IMR-90 (cell line): ENCODE measurements around the gene SLC4A3. TPM values are rescaled to one million over a fixed set of nuclear protein-coding genes. Genes with fewer than 3 reads are reported as not detected.

Source experiments
- ATAC-seq: fragments of 200-7000 bp; cut with Tn5 transposase; 2 replicates; pipeline ENCODE4 v1.9.1; 2020; ENCODE audit warnings: low read depth, mild to moderate bottlenecking, moderate library complexity
- BruUV-seq: library from RNA; stranded (reverse); fragments of 400-500 nt; replicated peaks from 2 replicates; lab custom pipeline; 2021; lab: Mats Ljungman, UMichigan
- CTCF ChIA-PET: fragments of 300-600 bp; formaldehyde crosslinking; extraction: SDS; loops from one replicate; lab custom pipeline; 2021; ENCODE audit warnings: antibody characterized with exemption; lab: Yijun Ruan, JAX
- POLR2A ChIA-PET: fragments of 300-600 bp; sonication (Branson Sonifier 250); formaldehyde crosslinking; loops from one replicate; lab custom pipeline; 2022; ENCODE audit warnings: antibody characterized with exemption; ENCODE audit not compliant: unreplicated experiment; lab: Charles Lee
- DNase-seq: peaks from one replicate; pipeline ENCODE4 v3.0.0; 2013
- H2AFZ ChIP-seq: replicated peaks from 2 replicates; pipeline ENCODE3; 2013; ENCODE audit warnings: low read length, mild to moderate bottlenecking; ENCODE audit not compliant: poor library complexity
- H2AK5ac ChIP-seq: 2 replicates; pipeline ENCODE4 v1.6.1; 2013; ENCODE audit warnings: low read depth, low read length, inconsistent platforms
- H2AK9ac ChIP-seq: replicated peaks from 2 replicates; pipeline ENCODE3; 2013; ENCODE audit warnings: mild to moderate bottlenecking, low read depth, low read length, moderate library complexity; ENCODE audit not compliant: poor library complexity
- H2BK120ac ChIP-seq: 2 replicates; pipeline ENCODE4 v1.6.1; 2013; ENCODE audit warnings: low read depth, low read length, inconsistent platforms
- H2BK15ac ChIP-seq: 3 replicates; pipeline ENCODE4 v1.6.1; 2013; ENCODE audit warnings: low read depth, low read length, inconsistent platforms
- H2BK20ac ChIP-seq: 2 replicates; pipeline ENCODE4 v1.6.1; 2013; ENCODE audit warnings: low read depth, mild to moderate bottlenecking, inconsistent platforms, low read length, moderate library complexity
- H2BK5ac ChIP-seq: 2 replicates; pipeline ENCODE4 v1.6.1; 2013; ENCODE audit warnings: mild to moderate bottlenecking, low read depth, low read length, inconsistent platforms; ENCODE audit not compliant: poor library complexity, severe bottlenecking
- H3K14ac ChIP-seq: replicated peaks from 2 replicates; pipeline ENCODE4 v1.6.1; 2013; ENCODE audit warnings: low read depth, low read length, inconsistent platforms
- H3K18ac ChIP-seq: 2 replicates; pipeline ENCODE4 v1.6.1; 2013; ENCODE audit warnings: low read depth, low read length, control low read depth
- H3K23ac ChIP-seq: 2 replicates; pipeline ENCODE4 v1.6.1; 2013; ENCODE audit warnings: low read depth, low read length, inconsistent platforms
- H3K27ac ChIP-seq: 2 replicates; pipeline ENCODE4 v1.5.1; 2013; ENCODE audit warnings: mild to moderate bottlenecking, control low read depth, low read length; ENCODE audit not compliant: insufficient read depth
- H3K27me3 ChIP-seq: 2 replicates; pipeline ENCODE4 v1.6.1; 2013; ENCODE audit warnings: low read length; ENCODE audit not compliant: control insufficient read depth, insufficient read depth
- H3K36me3 ChIP-seq: 2 replicates; pipeline ENCODE4 v1.6.1; 2013; ENCODE audit warnings: low read length, mixed read lengths; ENCODE audit not compliant: control insufficient read depth, insufficient read depth
- H3K4ac ChIP-seq: 2 replicates; pipeline ENCODE4 v1.6.1; 2013; ENCODE audit warnings: low read depth, low read length, inconsistent platforms
- H3K4me1 ChIP-seq: 2 replicates; pipeline ENCODE4 v1.6.1; 2013; ENCODE audit warnings: low read length, mixed read lengths; ENCODE audit not compliant: control insufficient read depth, insufficient read depth
- H3K4me2 ChIP-seq: 2 replicates; pipeline ENCODE4 v1.6.1; 2013; ENCODE audit warnings: low read depth, mild to moderate bottlenecking, control low read depth, low read length, moderate library complexity
- H3K4me3 ChIP-seq: 2 replicates; pipeline ENCODE4 v1.5.1; 2013; ENCODE audit warnings: low read depth, mild to moderate bottlenecking, control low read depth, low read length, moderate library complexity; ENCODE audit not compliant: insufficient read depth
- H3K56ac ChIP-seq: 2 replicates; pipeline ENCODE4 v1.6.1; 2013; ENCODE audit warnings: low read length, inconsistent platforms; ENCODE audit not compliant: insufficient read depth; ENCODE audit errors: extremely low read depth
- H3K79me1 ChIP-seq, 2 experiments: 2 replicates each; pipeline ENCODE4 v1.6.1; 2013; ENCODE audit warnings: low read length in 2 of 2, inconsistent platforms in 1 of 2, low read depth in 1 of 2
- H3K9ac ChIP-seq: 2 replicates; pipeline ENCODE4 v1.6.1; 2013; ENCODE audit warnings: low read depth, low read length, control low read depth
- H3K9me1 ChIP-seq: 2 replicates; pipeline ENCODE4 v1.6.1; 2013; ENCODE audit warnings: low read length, inconsistent platforms; ENCODE audit not compliant: insufficient read depth
- H3K9me3 ChIP-seq: 2 replicates; pipeline ENCODE4 v1.6.1; 2013; ENCODE audit warnings: low read length; ENCODE audit not compliant: control insufficient read depth, insufficient read depth
- H4K20me1 ChIP-seq: 2 replicates; pipeline ENCODE4 v1.6.1; 2013; ENCODE audit warnings: low read length, inconsistent platforms; ENCODE audit not compliant: insufficient read depth
- H4K5ac ChIP-seq: 2 replicates; pipeline ENCODE4 v1.6.1; 2013; ENCODE audit warnings: mild to moderate bottlenecking, low read depth, low read length, control low read depth
- H4K8ac ChIP-seq, 2 experiments: 2 replicates each; pipeline ENCODE4 v1.6.1; 2013; ENCODE audit warnings: low read depth in 2 of 2, low read length in 2 of 2, control low read depth in 1 of 2, inconsistent platforms in 1 of 2
- H4K91ac ChIP-seq: 2 replicates; pipeline ENCODE4 v1.6.1; 2013; ENCODE audit warnings: low read depth, low read length, inconsistent platforms; ENCODE audit not compliant: insufficient read depth
- BHLHE40 ChIP-seq: fragments of 150-350 bp; IDR thresholded peaks from 2 replicates; pipeline ENCODE4 v1.6.1; 2016; ENCODE audit warnings: mild to moderate bottlenecking, low read depth, low read length
- CEBPB ChIP-seq: IDR thresholded peaks from 2 replicates; pipeline ENCODE4 v1.6.1; 2012; ENCODE audit warnings: low read depth, low read length, improper control_type of control experiment
- CHD1 ChIP-seq: IDR thresholded peaks from 2 replicates; pipeline ENCODE4 v1.6.1; 2012; ENCODE audit warnings: low read depth, low read length, improper control_type of control experiment
- CTCF ChIP-seq: conservative IDR thresholded peaks from 2 replicates; pipeline ENCODE4 v1.5.1; 2012; ENCODE audit warnings: mild to moderate bottlenecking, low read depth, low read length, improper control_type of control experiment
- ELK1 ChIP-seq: fragments of 150-350 bp; IDR thresholded peaks from 2 replicates; pipeline ENCODE4 v1.6.1; 2016; ENCODE audit warnings: low read depth, mild to moderate bottlenecking, low read length, moderate library complexity, borderline replicate concordance
- FOS ChIP-seq: fragments of 150-350 bp; IDR thresholded peaks from 2 replicates; pipeline ENCODE4 v1.6.1; 2016; ENCODE audit warnings: low read depth, low read length
- MAFK ChIP-seq: IDR thresholded peaks from 2 replicates; pipeline ENCODE4 v1.6.1; 2012; ENCODE audit warnings: low read depth, low read length, improper control_type of control experiment
- MAZ ChIP-seq: IDR thresholded peaks from 2 replicates; pipeline ENCODE4 v1.6.1; 2012; ENCODE audit warnings: low read depth, mild to moderate bottlenecking, low read length, improper control_type of control experiment, moderate library complexity, borderline replicate concordance
- MXI1 ChIP-seq: IDR thresholded peaks from 2 replicates; pipeline ENCODE4 v1.6.1; 2012; ENCODE audit warnings: low read depth, mild to moderate bottlenecking, low read length, moderate library complexity, borderline replicate concordance
- NFE2L2 ChIP-seq: fragments of 150-350 bp; IDR thresholded peaks from 2 replicates; pipeline ENCODE4 v1.6.1; 2016; ENCODE audit warnings: low read depth, mild to moderate bottlenecking, low read length
- POLR2A ChIP-seq: IDR thresholded peaks from 2 replicates; pipeline ENCODE4 v1.6.1; 2012; ENCODE audit warnings: mild to moderate bottlenecking, low read depth, low read length
- RAD21 ChIP-seq: IDR thresholded peaks from 2 replicates; pipeline ENCODE4 v1.6.1; 2012; ENCODE audit warnings: low read length, improper control_type of control experiment
- RCOR1 ChIP-seq: IDR thresholded peaks from 2 replicates; pipeline ENCODE4 v1.6.1; 2012; ENCODE audit warnings: mild to moderate bottlenecking, low read length, improper control_type of control experiment; ENCODE audit not compliant: insufficient replicate concordance
- SMC3 ChIP-seq: fragments of 150-350 bp; IDR thresholded peaks from 2 replicates; pipeline ENCODE4 v1.6.1; 2016; ENCODE audit warnings: low read depth, mild to moderate bottlenecking, antibody characterized with exemption, low read length, moderate library complexity
- USF2 ChIP-seq: fragments of 150-350 bp; IDR thresholded peaks from 2 replicates; pipeline ENCODE4 v1.6.1; 2017; ENCODE audit warnings: mild to moderate bottlenecking, antibody characterized with exemption, low read length, low read depth
- WGBS, 2 experiments: methylation state at CpG; one replicate each; pipeline versions ENCODE4 v1.1.5 to v1.1.7; 2013; ENCODE audit warnings: missing lambda C conversion rate in 2 of 2; ENCODE audit not compliant: insufficient read length in 1 of 2; ENCODE audit errors: extremely low coverage in 2 of 2; 5-methylcytosine and 5-hydroxymethylcytosine counted together
- dilution Hi-C: fragments of 300-500 bp; cut with HindIII; formaldehyde crosslinking; loops from one replicate; pipeline ENCODE4 v1.14.3; 2018; ENCODE audit warnings: low sequenced_read_pairs; ENCODE audit not compliant: unreplicated experiment
- in situ Hi-C: fragments of 300-500 bp; cut with MboI; formaldehyde crosslinking; loops from 3 replicates; pipeline ENCODE4 v1.14.3; 2019; ENCODE audit warnings: low sequenced_read_pairs, inconsistent platforms, mixed read lengths
- intact Hi-C: fragments of 100-400 bp; cut with micrococcal nuclease; formaldehyde crosslinking; loops from 2 replicates; pipeline ENCODE4 v1.10.0; 2022
- polyA plus RNA-seq, 3 experiments: library from polyadenylated mRNA; depleted of rRNA; stranded (reverse); fragments of >200 nt; gene quantifications; 2 replicates each; pipeline ENCODE4 v1.2.3, GENCODE V29; 2012; ENCODE audit warnings: low replicate concordance in 1 of 3
- total RNA-seq: library from RNA; depleted of rRNA; stranded (reverse); fragments of >200 nt; gene quantifications from 2 replicates; pipeline ENCODE4 v1.2.3, GENCODE V29; 2012

SLC4A3 gene
- total and polyA plus RNA-seq, 2 of the 4 experiments (the other 2 are of a cell fraction), result 0.90 to 6.1 TPM

- H4K5ac ChIP-seq, result no peak overlapping the region
- peaks cover 5% of the 10 kb centered on the region; the same call in 1 of the 2 replicates for H3K36me3 ChIP-seq
- no peak overlapping the region for H3K23ac ChIP-seq
- BruUV-seq, result no TSS peak
- no peak overlapping the region for H2BK20ac ChIP-seq
- H3K4me2 ChIP-seq, result no peak overlapping the region
- no peak overlapping the region for H2BK15ac ChIP-seq
- no peak overlapping the region for H3K27ac ChIP-seq
- H4K8ac ChIP-seq, result no peak overlapping the region
- H3K9ac ChIP-seq, result no peak overlapping the region
- H2BK120ac ChIP-seq, result no peak overlapping the region
- H2BK5ac ChIP-seq, result no peak overlapping the region
- H3K56ac ChIP-seq, result no peak overlapping the region
- in situ Hi-C loops, result no loop called here
- ATAC-seq (no peak), DNase-seq (no peak)
- no peaks in the 10 kb centered on the region; the same call in 1 of the 2 replicates for H3K4me1 ChIP-seq
- no peaks in the 10 kb centered on the region for H3K79me1 ChIP-seq
- peak overlapping the region; percentile 35 for H2AFZ ChIP-seq
- no peak overlapping the region for H3K18ac ChIP-seq
- intact Hi-C loops, result no loop called here
- H3K27me3 ChIP-seq, result no peaks in the 10 kb centered on the region
- WGBS, 2 experiments, result 71% methylated on average over 5 of the region's 22 CpGs; no CpG with 5 or more reads in 1 of the 2 experiments
- no peaks in the 10 kb centered on the region; the same call in 1 of the 2 replicates for H4K20me1 ChIP-seq
- no peak overlapping the region for H2AK9ac ChIP-seq
- no peaks in the 10 kb centered on the region for H3K9me3 ChIP-seq
- no peaks in the 10 kb centered on the region for H3K9me1 ChIP-seq
- H3K4ac ChIP-seq, result no peak overlapping the region
- ChIA-PET CTCF (no interaction called here), POLR2A (no interaction called here)
- no peak overlapping the region for H2AK5ac ChIP-seq
- no peak overlapping the region for H3K14ac ChIP-seq
- dilution Hi-C loops, result no loop called here
- H3K4me3 ChIP-seq, result no peak overlapping the region
- no peak overlapping the region for H4K91ac ChIP-seq
- TF ChIP-seq RCOR1 (no peak), CHD1 (no peak), CTCF (no peak), MXI1 (no peak), ELK1 (no peak), BHLHE40 (no peak), CEBPB (no peak), SMC3 (no peak), POLR2A (no peak), MAFK (no peak), MAZ (no peak), RAD21 (no peak), USF2 (no peak), NFE2L2 (no peak), FOS (no peak)
Observed at GRCh38 chr2:219634951-219635751, 7.7 kb downstream of the SLC4A3 start.
